ENCODE results near the gene BLID.

Gene BLID

DNA sequence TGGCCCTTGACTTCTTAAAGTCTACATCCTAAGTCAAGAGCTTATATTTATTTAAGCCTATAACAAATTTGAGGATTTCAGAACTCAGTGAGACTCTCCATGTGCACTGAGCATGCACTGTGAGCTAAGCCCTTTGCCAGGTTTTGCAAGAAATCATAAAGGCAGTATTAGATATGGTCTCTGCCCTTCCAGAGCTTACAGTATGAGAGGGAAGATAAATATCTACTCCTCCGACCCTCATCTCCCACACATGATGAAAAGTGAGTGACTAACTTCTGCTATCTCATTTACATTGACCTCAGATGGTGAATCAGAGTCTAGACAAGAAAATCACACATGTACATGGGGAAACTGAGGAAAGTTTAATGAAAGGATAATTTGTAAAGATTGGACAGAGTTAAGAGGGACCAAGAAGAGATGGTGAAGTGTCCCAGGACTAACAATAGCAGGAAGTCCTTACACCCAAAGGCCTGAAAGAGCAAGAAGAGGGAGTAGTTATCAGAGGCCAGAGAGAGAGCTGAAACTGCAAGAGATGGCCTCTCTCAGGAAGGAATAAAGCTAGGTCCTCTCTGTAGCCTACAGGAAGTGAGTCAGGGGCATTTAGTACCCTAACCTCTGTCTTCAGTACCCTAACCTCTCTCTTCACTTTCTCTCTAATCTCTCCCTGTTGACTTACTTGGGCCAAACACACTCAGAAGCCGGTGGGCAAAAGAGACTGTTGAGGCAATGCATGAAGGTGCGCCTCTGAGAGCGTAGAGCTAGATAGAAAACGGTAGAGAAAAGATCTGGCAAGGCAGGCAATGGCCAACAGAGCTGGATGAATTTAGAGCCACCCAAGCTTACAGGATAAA, 23.0 kb upstream of the BLID start:
- DNase-seq, result no peak

DNA sequence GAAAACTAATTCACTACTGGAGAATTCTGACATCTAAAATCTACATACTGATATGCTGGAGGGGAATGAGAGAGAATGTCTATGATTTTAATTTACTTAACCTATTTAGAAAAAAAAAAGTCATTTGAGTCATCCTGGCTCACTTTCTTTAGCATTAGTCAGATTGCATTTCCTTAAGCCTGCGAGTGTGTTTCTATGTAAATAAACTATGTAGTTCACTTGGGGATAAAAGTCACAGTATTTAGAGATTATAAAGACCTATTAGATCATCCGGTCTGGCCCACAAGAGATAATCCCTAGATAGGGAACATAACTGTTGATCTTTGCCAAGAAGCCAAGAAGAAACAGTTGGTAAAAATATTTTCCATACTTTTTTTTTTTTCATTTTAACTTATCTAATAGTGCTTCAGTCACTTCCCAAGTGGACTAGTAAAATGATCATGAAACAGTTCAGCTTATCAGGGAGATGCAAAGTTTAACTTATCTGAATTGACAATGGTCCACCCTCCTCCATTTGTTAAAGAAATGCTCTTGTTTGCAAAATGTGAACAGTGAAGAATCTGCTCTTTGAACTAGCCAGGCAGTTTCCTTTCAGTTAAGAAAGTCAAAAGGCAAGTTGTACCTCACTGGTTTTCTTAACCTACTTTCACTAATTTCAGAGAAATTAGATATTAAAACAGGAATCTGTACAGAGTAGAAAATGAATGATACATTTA, 21.2 kb upstream of the BLID start:
- no peak for DNase-seq

DNA sequence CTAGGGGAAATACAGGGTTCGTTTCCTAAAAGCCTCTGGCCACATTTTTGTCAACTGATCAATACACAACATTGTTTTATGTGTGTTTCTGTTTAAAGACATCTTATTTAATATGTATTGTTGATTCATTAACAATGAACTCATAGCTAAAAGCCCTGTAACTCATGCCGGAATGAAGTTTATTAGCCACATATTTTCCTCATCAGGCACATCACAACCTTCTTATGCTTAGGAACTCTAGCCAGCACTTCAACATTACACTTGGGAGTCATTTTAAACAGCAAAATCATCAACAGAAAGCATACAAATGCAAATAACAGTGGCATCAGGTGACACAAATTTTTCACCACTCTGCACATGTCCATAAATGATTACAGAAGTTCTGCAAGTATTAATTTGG, 15.1 kb upstream of the BLID start:
- no peak for DNase-seq

DNA sequence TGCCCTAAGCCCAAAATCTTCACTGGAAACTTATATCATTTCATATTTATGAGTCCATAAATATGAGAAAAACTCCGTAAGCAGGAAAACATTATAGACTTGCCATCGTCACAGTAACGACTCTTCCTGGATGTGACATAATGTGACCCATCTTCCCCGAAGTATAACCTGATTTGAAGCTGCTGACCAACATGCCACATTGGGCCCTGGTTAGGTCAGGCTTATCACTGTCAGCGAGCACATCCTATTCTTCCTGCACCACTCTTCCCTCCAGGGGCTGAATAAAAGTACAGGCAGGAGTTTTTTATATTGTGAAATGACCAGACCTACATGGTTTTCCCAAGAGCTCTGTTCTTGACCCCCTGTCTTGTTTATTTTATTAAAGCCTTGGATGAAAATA, 12.1 kb upstream of the BLID start:
- DNase-seq, result no peak

DNA sequence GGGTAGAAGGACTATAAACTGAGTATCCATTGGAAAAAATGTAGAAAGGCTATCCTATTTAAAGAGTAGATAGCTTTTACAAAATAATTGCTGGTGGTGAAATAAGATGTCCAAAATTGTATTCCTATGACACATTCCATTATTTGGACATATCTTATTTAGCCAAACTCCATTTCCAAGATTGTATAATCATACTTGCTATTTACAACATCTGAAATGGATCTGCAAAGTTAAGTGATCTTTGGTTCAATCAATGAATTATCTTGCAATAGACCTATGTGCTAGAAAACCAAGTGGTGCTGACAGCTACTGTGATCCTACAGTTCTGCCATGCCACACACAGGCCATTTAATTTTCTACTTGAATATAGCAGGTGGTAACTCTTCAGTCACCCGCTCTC, 11.0 kb upstream of the BLID start:
- no peak for DNase-seq

DNA sequence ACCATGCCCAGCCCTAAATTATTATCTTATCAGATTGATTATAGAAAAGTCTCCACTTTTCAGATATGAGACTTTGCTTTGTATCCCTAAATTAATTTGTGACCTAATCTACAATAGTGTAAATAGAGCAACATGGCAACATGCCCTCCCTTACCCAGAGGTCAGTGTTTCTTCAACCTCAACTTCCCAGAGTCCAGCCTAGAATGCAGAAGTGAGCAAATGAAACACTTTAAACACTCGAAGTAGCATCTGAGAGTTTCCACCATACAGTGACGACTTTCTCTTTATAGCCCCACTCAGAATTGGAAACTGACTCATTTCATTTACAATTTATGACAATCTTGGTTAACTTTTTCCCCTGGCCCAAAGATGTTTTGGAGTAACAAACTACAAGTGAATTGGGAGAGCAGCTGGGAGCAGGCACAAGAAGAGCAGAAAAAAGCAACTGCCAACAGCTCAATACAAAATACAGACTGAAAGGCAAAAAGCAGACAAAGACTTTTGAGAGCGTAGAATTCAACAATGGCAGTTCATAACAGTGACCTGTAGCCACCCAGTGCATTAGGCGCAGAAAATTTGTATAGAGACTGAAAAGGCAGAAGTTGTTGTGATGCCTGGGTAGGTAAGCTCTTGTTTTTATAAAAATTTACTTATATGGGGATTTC, 10.1 kb upstream of the BLID start:
- DNase-seq, result no peak

DNA sequence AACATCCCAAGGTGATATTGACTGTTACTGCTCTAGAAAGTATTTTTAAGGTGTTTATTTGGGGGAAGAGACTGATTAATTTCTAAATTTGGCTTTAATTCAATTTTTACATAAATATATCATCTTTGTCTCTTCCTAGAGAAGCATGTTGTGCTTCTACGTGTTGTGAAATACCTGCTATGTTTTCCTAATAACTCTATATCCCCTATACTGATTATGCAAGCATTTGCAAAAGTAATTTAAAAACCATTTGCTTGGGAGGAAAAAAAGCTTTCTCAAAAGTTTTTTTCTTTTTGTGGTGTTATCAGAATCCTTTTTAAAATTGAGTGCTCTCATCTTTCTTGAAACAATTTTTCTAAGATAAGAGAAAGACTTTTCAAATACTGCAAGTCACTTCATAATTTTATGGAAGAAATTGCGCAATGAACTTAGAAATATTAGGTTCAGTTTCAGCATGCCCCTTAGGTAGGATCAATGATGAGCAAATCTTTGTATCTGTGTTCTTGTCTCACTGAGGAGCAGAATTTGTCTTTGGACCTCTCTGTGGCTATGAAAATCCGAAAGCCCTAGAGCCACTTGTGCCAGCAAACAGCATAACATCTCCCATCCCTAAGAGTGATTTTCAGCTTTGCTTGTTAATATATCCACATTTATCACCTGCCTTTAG, 7.4 kb upstream of the BLID start:
- DNase-seq, result no peak

DNA sequence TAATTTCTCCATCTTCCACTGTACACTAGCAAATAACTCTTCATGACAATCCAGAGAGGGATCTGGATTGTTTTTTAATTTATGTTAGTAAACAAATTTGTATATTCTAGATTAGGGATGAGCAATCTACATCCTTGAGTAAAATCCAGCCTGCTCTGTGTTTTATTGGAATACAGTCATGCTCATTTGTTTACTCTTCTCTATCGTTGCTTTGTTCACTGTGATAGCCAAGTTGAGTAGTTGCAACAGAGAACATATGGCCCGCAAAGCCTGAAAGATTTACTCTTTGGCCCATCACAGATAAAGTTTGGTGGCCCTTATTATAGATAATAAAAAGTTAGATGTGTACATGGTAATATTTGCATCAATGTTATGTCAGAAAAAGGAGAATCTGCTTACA, 6.2 kb upstream of the BLID start:
- no peak for DNase-seq

DNA sequence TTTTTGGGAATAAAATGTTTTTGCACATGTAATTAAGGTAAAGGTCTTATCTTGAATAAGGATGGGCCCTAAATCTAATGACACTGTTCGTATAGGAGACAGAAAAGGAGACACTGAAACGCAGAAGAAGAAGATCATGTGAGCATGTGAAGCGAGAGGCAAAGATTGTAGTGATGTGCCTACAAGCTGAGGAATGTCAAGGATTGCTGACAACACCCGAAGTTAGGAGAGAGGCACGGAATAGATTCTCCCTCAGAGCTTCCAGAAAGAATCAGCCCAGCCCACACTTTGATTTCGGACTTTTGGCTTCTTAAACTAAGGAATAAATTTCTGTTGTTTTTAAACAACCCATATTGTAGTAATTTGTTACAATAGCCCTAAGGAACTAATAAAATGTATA, 4.1 kb upstream of the BLID start:
- DNase-seq, result no peak

DNA sequence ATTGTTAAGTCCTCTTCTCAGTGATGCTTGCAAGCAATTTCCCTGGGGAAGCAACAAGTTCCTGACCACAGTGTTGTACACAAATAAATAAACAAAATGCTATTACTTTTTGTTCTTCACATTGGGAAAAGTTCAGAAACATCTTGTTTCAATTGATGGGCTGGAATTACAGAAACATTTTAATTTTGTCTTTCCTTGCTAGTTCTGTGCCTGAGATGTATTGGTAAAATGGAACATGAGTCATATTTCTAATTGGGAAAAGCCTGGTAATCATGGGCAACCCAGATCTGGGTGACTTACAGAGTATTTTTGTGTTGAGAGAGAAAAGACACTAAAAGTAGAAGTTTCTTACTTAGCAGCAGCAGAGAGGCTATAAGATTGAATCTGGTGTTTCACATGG, 576 bp upstream of the BLID start:
- DNase-seq, result no peak

DNA sequence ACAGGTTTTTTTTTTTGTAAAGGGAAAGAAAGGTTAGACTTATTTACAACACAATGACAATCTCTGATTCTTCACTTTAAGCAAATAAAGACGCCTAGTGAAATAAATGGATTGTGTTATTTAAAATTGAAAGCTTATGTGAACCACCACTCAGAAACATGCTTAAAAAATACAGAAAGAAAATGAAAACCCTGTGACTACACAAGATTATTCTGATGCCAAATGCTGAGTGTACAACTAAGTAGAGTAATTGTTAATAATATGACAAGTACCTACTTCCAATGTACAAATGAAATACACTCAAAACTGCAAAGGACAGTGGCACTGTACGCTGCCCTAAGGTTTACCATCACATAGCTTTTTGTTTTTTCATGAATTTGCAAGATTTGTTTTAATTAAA, 1.0 kb downstream of the BLID start:
- no peak for DNase-seq

DNA sequence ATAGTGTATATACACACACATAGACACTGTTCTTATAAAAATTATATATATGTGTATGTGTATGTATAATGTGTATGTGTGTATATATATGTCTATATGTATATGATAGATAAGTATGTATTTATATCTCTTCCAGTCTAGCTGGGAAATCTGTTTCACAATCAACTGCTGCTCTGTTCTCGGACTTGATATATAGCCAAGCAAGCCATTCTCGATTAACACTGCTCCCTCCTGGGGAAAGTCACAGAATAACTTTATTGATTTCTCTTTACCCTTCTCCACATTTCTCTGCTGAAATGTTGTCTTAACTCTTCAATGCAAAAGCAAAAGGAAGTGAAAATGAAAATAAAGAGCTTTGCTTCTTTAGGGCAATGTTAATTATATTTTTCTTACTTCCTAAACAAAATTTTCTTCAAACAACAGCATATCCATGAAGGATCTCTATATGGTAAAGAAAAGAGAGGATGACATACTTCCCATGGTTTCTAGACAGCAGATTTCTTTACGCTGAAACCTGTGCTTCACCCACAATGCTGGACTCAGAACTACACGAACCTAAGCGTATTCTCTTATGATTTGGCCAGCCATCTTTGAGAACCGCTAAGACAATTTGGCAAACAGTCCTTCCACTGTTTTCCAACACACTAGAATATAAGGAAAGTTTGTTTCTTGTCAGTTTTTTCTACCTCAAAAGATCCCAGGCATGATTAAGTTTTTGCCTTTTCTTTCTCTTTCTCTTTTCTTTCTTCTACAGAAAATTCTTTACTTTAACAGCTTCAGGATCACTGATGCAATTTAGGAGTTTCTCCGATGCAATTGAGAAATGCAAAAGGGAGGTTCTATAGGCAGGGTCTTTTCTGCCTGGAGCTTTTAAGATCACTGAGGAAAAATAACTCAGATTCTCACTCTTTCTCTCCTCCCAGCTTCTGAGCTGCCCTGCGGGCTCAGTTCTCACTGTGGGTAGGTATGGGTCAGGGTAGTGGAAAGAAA, 1.9 kb downstream of the BLID start:
- no peak for DNase-seq

DNA sequence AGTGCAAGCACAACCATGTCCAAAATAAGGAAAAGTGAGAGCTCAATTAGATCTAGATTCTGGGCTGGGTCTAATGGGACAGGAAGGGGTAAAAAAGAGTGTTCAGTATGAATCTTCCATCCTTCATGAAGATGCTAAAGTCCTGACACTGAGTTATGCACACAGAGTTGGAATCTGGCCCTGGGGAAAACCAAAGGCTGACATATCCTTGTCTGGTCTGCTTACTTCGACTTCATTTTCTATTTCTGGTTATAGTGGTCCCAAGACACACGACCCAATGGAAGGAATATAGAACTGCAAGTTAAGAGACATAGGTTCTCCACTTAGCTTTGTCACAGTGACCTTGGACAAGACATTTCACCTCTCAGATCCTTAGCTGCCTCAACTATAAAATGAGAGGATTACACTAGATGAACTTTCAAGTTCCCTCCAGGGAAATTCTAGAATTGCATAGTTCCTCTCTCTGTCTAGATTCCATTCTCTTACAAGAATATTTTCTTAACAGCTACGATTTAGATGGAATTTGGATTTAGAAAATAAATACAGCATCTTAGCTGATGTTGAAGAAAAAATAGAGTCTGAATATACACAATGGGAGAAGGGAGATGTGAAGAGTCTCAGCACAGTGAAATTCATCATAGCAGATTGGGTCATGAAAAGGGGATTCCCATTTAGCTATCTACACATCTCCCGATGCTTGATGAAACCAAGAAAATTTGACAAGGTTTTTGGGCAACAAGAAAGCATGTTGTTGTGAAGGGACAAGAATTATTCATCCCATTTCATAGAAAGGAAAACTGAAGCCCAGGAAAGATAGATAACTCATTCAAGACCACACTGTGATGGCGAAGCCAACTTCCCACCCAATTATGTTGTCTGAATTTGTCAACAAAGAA, 3.3 kb downstream of the BLID start:
- DNase-seq, result no peak

DNA sequence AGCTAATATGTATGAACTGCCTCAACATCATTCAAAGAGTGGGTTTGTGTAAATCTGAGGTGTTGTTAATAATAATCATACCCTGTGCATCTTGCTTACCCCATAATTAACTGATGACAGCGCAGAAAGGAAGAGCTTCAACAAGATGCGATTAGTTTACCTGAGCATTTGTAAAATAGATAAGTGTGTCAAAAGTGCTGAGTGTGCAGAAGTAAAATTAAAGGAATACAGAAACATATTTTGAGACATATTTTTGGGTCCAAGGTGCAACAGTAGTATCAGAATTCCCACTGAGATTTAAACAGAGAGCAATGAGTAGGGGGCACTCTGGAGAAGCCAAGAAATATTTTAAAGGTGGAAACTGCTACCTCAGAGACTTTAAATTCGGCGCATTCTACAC, 6.1 kb downstream of the BLID start:
- no peak for DNase-seq

DNA sequence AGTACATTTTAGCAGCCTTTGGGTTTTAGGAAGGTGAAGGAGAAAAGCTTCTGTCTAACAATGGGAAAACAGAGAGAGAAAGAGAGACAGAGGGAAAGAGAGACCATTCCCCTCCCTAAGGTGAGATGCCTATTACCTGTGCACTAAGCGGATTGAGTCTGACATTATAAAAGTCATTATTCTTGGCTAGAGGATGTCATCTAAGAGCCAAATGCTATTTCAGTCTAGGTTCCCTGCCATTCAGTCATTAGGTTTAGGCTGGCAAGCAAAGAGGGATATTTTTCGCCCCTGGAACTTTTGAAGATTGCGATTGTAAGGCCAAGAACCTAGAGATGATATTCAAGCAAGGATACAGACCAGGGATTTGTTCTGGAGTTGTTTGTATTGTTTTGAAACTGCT, 7.2 kb downstream of the BLID start:
- DNase-seq, result no peak

DNA sequence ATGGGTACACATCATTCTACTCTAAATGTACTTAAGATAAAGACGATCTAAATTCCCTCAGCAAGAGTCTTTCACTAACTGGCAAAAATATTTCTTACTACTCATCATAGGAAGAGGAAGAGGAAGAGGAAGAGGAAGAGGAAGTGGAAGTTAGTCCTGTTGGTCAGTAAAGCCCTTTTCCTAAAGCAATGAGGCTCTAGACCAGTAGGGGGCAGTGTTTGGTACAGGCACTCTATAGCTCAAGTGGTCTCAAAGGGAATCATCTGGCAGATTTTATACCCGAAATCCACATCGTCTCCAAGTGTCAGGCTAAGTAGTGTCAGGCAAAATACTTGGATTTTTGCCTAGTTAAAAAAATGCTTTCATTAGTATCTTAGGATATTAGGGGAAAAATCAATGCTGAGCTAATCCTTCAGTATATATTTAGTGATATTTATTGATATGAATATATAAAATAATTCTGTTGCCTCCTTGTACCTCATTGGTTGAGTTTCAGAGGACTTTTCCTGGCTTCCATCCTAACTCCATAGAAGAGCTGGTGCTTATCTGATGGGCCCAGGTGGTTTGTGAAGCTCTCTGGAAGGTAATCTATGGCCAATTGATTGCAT, 7.7 kb downstream of the BLID start:
- DNase-seq, result no peak

DNA sequence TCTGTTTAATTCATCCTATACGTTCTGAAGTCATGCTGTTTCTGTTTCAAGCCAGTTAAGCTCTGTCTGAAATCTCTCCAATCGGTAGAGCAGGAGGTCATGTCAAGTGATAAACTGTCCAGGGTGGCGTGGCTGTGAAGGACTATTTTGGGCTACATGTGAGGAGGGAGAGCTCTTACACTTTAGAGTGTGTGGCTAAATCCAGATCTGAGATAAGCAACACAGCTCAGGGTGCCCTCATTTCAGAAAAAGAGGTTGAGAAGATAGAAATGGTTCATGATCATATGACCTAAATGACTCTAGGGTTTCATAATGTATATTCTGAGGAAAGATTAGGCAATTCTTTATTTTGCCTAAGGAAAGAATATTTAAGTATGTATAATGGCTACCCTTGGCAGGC, 8.4 kb downstream of the BLID start:
- no peak for DNase-seq

DNA sequence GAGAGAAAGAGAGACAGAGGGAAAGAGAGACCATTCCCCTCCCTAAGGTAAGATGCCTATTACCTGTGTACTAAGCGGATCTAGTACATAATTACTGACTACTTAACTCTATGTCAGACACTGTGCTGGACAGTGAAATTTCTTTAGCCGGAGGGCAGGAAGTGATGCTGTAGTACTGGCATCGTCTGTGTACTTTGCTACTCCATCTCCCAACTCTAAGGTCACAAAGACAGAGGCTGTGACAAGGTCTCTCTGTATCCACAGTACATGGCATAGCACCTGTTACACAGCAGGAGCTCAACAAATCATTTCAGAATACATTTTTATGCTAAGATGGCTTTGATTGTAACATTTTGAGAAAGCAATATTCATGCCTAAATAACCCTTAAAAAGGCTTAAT, 9.0 kb downstream of the BLID start:
- no peak for DNase-seq

DNA sequence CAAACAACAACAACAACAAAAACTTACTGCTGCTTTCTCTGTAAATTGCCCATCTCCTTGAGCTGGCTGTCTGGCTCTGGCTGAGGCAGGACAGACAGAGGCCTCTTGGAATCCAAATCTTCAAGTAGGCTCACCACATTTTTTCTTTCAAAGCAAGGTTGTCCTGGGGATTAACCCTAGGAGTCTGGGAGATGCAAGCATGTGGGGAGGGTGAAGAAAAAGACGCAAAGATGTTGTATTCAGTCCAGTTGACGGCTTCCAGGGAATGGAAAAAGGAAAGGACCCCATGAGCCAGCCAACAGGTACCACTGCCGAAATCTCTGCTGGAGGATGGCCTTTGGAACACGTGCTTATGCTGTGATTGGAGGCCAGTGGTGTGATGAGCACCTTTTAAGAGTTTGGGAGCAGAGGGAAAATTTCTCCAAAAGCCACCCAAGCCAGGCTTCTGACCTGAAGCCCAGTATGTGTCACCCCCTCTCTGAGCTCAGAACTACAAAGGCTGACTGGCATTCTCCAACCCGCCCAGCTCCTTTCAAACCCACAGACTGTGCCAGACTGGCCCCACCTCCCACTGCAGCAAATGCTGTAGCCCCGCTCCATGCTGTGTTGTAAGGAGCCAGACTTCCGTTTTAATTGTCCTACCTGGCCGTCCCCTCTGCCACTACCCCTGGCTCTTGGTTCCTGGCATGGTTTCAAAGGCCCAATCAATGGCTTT, 10.8 kb downstream of the BLID start:
- DNase-seq, result no peak

DNA sequence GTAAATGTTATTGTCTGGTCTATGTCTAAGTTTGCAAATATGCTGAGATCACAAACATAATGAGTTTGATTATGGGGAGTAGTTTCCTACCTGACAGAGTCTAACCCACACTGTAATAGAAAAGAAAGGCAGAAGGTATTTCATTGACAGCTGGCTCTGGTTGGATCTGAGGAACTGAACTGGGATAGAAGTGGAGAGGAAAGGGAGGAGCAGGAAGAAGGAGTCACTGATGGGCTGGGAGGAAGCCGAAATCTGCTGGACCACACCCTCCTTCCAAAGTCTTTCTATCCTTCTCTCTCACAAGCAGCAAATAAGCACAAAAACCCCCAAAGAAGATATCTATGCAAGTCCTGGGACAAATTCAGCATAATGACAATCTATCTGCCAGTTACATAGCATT, 11.7 kb downstream of the BLID start:
- DNase-seq, result no peak

All from KG1 (cell line).